Measurements from ENCODE around the gene CCDC40.

CCDC40 gene

DNA sequence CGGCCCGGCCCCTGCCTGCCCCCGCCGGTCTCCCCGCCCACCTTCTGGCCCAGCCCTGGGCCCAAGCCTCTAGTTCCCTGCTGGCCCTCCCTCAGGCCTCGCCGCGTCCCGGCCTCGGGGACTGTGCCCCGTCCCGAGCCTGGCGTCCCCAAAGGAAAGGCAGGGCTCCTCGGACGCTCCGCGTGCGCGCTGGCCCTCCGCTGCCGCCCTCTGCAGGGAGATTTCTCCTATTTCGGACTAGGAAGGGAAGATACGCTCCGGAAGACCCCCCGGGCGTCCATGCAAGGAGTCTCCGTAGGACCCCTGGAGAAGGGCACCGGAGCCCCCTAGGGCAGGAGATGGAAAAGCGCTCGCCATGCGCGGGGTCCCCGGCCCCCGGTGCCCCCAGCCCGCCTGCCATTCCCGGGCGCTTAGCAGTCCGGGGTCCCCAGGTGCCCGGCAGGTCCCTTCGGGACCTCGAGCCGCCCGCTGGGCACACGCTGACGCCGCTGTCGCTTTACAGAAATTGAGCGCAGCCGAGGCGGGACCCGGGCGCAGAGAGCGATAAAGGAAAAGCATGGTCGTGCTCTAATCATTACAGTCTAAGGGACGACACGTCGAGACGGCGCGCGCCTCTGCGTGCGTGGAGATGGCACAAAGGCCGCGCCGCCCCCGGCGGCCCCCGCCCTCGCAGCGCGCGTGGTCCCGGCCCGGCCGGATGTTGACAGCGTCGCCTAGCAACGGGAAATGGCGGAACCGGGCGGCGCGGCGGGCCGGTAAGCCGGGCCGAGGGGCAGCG lies at the start of gene CCDC40:
Gene CCDC40 (plus strand): TSS at position 706 of the 778 bp plus-strand sequence. CDS start 21 bp downstream, at position 727.
- H3K9me3 ChIP-seq (ENCODE audit: control insufficient read depth, low read length) = no peaks in the 10 kb centered on the region
- H3K4me3 ChIP-seq (ENCODE audit: low read depth, low read length) = peak within 1 kb of the TSS; percentile 84
- peaks cover 2% of the 10 kb centered on the region for H3K79me2 ChIP-seq
- peaks cover 1% of the 10 kb centered on the region for H3K4me1 ChIP-seq
- no peak for TF ChIP-seq CTCF (IDR thresholded peaks at IDR 0.05)
- H2AFZ ChIP-seq = peak within 1 kb of the TSS; percentile 99
- H3K27me3 ChIP-seq (ENCODE audit: control insufficient read depth, insufficient read depth, low read length) = no peaks in the 10 kb centered on the region
- H3K27ac ChIP-seq = peak within 1 kb of the TSS; percentile 84
- H3K36me3 ChIP-seq (ENCODE audit: control insufficient read depth, insufficient read depth, low read length) = no peaks in the 10 kb centered on the region
- H3K9ac ChIP-seq = peak within 1 kb of the TSS; percentile 81
- H3K4me2 ChIP-seq (ENCODE audit: low read length) = peak within 1 kb of the TSS; percentile 99

GRCh38 chr17:79987187-79987934 lies 49.1 kb upstream of the CCDC40 start:
- Histone ChIP-seq H3K9ac (no peak overlapping the region), H3K27ac (no peak overlapping the region)
- TF ChIP-seq CTCF (IDR thresholded peaks at IDR 0.05) = no peak

DNA sequence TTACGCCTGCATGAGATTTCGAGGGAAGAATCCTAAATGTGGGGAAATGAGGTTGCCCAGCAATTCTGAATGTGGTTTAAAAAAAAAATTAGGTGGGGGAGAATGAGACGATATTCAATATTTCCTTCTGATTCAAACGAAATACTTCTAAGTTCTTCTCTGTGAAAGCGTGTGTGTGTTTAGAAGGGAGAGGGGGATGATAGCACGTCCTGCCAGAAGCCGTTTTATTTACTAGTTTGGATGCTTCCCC lies 48.6 kb upstream of the CCDC40 start:
- Histone ChIP-seq H3K4me1 (peaks cover 9% of the 10 kb centered on the region), H3K4me3 (ENCODE audit: low read depth, low read length) (no peak overlapping the region), H3K9me3 (ENCODE audit: control insufficient read depth, low read length) (no peaks in the 10 kb centered on the region)

More at GRCh38 chr17:79987187-79987934, 49.1 kb upstream of the CCDC40 start:
- Histone ChIP-seq H2AFZ (no peak overlapping the region), H3K79me2 (peaks cover 6% of the 10 kb centered on the region), H3K4me3 (ENCODE audit: low read depth, low read length) (no peak overlapping the region), H3K27me3 (ENCODE audit: control insufficient read depth, insufficient read depth, low read length) (no peaks in the 10 kb centered on the region), H3K4me2 (ENCODE audit: low read length) (no peak overlapping the region), H3K4me1 (peaks cover 4% of the 10 kb centered on the region), H3K36me3 (ENCODE audit: control insufficient read depth, insufficient read depth, low read length) (no peaks in the 10 kb centered on the region), H3K9me3 (ENCODE audit: control insufficient read depth, low read length) (no peaks in the 10 kb centered on the region)

DNA sequence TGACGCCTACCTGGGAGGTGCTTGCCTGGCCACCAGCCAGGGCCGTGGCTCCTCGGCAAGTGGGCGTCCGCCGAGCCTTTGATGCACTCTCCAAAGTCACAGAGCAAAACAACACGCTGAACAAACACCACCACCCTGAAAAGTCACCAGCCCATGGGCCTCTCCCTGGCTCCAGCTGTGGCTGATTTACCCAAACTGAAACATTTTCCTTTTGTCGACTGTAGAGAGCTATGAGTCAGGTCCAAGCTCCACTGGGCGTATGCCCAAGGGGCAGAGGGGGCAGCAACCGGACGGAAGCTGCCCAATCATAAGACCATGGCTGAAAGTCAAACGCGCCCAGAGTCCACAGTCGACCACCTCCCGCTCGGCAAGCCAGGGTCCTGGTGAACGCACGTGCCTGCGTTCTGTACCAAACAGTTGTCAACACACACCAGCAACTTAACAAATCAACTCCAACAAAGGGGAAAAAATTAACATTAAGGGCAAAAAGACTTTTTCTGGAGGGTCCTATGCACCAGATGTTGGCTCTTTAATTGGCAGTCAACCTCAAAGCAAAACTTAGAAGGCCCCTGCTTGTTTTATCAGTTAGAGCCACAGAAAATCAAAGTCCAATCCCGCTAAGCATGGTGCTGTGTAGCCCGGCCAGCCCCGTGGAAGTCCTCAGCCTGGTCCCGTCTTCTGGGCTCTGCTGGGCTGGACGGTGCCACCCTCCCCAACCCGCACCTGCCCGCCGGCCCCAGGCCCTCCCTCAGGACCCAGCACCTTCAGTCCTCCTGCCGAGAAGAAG lies 48.1 kb upstream of the CCDC40 start:
- no peak overlapping the region for H3K9ac ChIP-seq
- H3K4me1 ChIP-seq = peaks cover 13% of the 10 kb centered on the region

More for the DNA sequence above, 48.6 kb upstream of the CCDC40 start:
- Histone ChIP-seq H3K36me3 (ENCODE audit: control insufficient read depth, insufficient read depth, low read length) (no peaks in the 10 kb centered on the region), H3K27me3 (ENCODE audit: control insufficient read depth, insufficient read depth, low read length) (no peaks in the 10 kb centered on the region), H3K27ac (no peak overlapping the region), H2AFZ (no peak overlapping the region), H3K79me2 (peaks cover 6% of the 10 kb centered on the region), H3K4me2 (ENCODE audit: low read length) (no peak overlapping the region), H3K9ac (no peak overlapping the region)
- TF ChIP-seq CTCF (IDR thresholded peaks at IDR 0.05) = no peak

More for the DNA sequence above, 48.1 kb upstream of the CCDC40 start:
- peaks cover 4% of the 10 kb centered on the region for H3K79me2 ChIP-seq
- H3K9me3 ChIP-seq (ENCODE audit: control insufficient read depth, low read length) = no peaks in the 10 kb centered on the region
- H3K36me3 ChIP-seq (ENCODE audit: control insufficient read depth, insufficient read depth, low read length) = no peaks in the 10 kb centered on the region
- H2AFZ ChIP-seq = no peak overlapping the region
- no peak overlapping the region for H3K4me3 ChIP-seq (ENCODE audit: low read depth, low read length)
- TF ChIP-seq CTCF (IDR thresholded peaks at IDR 0.05) = no peak
- no peak overlapping the region for H3K27ac ChIP-seq
- H3K27me3 ChIP-seq (ENCODE audit: control insufficient read depth, insufficient read depth, low read length) = no peaks in the 10 kb centered on the region
- no peak overlapping the region for H3K4me2 ChIP-seq (ENCODE audit: low read length)
